ENCODE results near the gene RAB37. TPM values are rescaled to one million over a fixed set of nuclear protein-coding genes. Genes with fewer than 3 reads are reported as not detected.

Gene RAB37
- total and polyA plus RNA-seq, 8 donors = 2.0 to 42.9 (median 5.3) TPM; not detected in 3

DNA sequence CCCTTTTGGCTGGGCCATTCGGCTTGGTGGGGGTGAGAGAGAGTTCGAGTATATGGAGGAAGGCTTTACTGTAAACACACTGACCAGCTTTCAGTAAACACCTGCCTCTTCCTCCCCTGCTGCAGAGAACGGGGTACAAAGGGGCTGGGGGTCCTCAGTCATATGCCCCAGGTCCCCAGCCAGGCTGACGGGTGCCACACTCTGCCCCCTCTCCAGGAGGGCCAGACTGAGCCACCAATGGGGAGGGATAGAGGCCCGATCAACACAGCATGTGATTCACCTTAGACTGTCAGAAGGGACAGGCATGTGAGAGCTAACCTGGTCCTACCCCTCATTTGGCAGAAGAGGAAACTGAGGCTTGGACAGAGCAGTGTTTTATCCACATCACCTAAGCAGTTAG, 24.4 kb downstream of the RAB37 start:
- 56 to 70% (median 60%) methylated on average over 4 to 5 of the region's 5 CpGs for WGBS, 5 donors
- TF ChIP-seq, protein P1, sequence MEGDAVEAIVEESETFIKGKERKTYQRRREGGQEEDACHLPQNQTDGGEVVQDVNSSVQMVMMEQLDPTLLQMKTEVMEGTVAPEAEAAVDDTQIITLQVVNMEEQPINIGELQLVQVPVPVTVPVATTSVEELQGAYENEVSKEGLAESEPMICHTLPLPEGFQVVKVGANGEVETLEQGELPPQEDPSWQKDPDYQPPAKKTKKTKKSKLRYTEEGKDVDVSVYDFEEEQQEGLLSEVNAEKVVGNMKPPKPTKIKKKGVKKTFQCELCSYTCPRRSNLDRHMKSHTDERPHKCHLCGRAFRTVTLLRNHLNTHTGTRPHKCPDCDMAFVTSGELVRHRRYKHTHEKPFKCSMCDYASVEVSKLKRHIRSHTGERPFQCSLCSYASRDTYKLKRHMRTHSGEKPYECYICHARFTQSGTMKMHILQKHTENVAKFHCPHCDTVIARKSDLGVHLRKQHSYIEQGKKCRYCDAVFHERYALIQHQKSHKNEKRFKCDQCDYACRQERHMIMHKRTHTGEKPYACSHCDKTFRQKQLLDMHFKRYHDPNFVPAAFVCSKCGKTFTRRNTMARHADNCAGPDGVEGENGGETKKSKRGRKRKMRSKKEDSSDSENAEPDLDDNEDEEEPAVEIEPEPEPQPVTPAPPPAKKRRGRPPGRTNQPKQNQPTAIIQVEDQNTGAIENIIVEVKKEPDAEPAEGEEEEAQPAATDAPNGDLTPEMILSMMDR (IDR thresholded peaks at IDR 0.05) = no peak
- TF ChIP-seq EP300 (IDR thresholded peaks at IDR 0.05) = no peak
- TF ChIP-seq POLR2AphosphoS5 (IDR thresholded peaks at IDR 0.05) = no peak
- TF ChIP-seq POLR2A (IDR thresholded peaks at IDR 0.05) = no peak
- peaks cover 62 to 86% (median 74%) of the 10 kb centered on the region in 4 donors for H3K4me1 ChIP-seq
- no peaks in the 10 kb centered on the region for H3K9me3 ChIP-seq
- H3K4me3 ChIP-seq = no peak overlapping the region
- no peaks in the 10 kb centered on the region for H3K27me3 ChIP-seq
- H3K36me3 ChIP-seq = peaks cover 0 to 19% (median 17%) of the 10 kb centered on the region in 4 donors
- peak overlapping the region in 4 of 5 donors; percentile 60 to 75 (median 72) for H3K27ac ChIP-seq
- intact Hi-C loops (cut with DNase I; ENCODE audit: low total_unique reads) = no loop called here
- no peak for DNase-seq

DNA sequence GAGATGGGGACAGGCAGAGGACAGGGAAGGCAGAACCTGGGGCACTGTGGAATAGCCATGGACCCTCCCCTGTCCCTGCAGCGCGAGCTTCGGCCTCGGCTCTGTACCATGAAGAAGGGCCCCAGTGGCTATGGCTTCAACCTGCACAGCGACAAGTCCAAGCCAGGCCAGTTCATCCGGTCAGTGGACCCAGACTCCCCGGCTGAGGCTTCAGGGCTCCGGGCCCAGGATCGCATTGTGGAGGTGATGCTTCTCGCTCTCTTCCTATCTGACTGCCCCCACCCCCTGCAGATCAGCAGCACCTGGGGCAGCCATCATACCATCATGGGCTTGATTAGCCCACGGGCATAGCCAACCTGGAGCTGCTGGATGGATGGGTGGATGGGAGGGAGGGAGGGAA, 24.9 kb downstream of the RAB37 start:
- Histone ChIP-seq H3K4me3 (no peak overlapping the region), H3K27ac (peak overlapping the region in 3 of 5 donors; percentile 1 to 75 (median 4)), H3K36me3 (peaks cover 0 to 21% (median 18%) of the 10 kb centered on the region in 4 donors), H3K4me1 (peaks cover 59 to 83% (median 71%) of the 10 kb centered on the region in 4 donors), H3K27me3 (no peaks in the 10 kb centered on the region), H3K9me3 (no peaks in the 10 kb centered on the region)
- 92 to 100% (median 96%) methylated on average over 7 to 11 of the region's 11 CpGs for WGBS, 5 donors
- TF ChIP-seq, protein P1 (IDR thresholded peaks at IDR 0.05) = no peak
- DNase-seq = no peak
- intact Hi-C loops (cut with DNase I; ENCODE audit: low total_unique reads) = no loop called here

DNA sequence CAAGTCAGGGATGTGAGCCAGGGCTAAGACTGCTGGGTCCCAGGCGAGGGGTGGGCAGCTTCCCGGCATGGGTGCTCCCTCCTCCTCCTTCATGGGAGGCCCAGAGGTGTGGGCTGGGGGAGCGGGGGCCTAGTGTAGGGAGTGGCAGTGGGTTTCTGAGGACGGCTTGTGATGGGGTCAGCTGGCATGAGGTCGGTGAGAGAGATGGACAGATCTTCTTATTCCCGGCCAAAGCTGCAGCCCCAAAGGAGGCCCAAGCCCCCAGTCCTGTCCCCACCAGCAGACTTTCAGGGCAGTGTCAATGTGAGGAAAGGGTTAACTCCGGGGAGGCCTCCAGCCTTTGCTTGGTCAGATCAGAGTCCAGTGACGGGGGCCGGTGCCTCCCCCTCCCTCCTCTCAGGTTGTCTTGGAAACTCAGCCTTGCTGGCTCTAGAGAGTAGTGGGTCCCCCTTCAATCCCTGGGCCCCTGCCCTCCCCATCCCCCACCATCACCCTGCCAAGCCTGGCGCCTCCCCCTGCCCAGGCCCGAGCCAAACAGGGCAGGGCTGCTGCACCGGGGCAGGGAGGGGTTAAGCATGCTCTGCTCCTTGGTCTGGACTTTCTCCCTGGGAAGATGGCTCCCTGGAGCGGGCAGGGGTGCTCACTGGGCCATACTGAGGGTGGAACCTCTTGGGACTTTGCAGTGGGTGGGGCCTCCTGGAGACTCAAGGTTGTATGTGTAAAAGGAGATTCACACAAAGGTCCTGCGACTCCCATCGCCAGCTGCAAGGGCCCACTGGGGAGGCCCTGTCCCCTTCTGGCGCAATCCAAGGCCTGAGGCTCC, 26.7 kb downstream of the RAB37 start:
- Histone ChIP-seq H3K4me1 (peaks cover 56 to 83% (median 66%) of the 10 kb centered on the region in 4 donors), H3K4me3 (no peak overlapping the region), H3K9me3 (no peaks in the 10 kb centered on the region), H3K27me3 (no peaks in the 10 kb centered on the region), H3K36me3 (peaks cover 0 to 30% (median 27%) of the 10 kb centered on the region in 4 donors), H3K27ac (no peak overlapping the region)
- intact Hi-C loops (cut with DNase I; ENCODE audit: low total_unique reads) = no loop called here
- WGBS, 5 donors = 54 to 66% (median 58%) methylated on average over 9 to 16 of the region's 16 CpGs
- peak in 1 of 2 donors; percentile 87 for DNase-seq
- TF ChIP-seq POLR2AphosphoS5 (IDR thresholded peaks at IDR 0.05) = no peak
- no peak for TF ChIP-seq POLR2A (IDR thresholded peaks at IDR 0.05)
- no peak for TF ChIP-seq EP300 (IDR thresholded peaks at IDR 0.05)
- TF ChIP-seq, protein P1 (IDR thresholded peaks at IDR 0.05) = no peak

DNA sequence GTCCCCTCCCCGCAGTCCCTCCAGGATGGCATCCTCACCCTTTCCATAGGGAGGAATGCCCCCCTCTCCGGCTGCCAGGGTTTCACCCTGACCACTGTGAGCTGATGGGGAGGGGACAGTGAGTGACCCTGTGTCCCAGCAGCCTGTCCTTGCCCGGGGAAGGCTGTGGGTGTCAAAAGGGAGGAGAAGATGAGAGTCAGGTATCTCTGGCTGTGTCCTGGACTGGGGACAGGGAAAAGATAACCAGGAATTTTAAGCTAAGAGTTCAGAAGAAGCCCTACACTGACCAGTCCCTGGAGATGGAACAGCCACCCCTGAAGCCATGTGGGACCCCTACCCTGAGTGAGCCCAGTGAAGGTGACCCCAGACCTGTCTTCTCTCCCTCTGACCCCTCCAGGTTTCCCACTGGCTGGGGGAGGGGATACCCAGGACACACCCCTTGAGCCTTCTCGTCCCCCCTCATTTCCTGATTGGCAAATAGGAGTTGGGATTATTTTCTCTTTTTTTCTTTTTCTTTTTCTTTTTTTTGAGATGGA, 27.8 kb downstream of the RAB37 start:
- TF ChIP-seq POLR2AphosphoS5 (IDR thresholded peaks at IDR 0.05) = no peak
- TF ChIP-seq EP300 (IDR thresholded peaks at IDR 0.05) = no peak
- no peak for TF ChIP-seq POLR2A (IDR thresholded peaks at IDR 0.05)
- TF ChIP-seq, protein P1 (IDR thresholded peaks at IDR 0.05) = no peak
- Histone ChIP-seq H3K4me1 (peaks cover 55 to 76% (median 66%) of the 10 kb centered on the region in 4 donors), H3K27ac (no peak overlapping the region), H3K9me3 (no peaks in the 10 kb centered on the region), H3K36me3 (peaks cover 0 to 39% (median 38%) of the 10 kb centered on the region in 4 donors), H3K4me3 (no peak overlapping the region), H3K27me3 (no peaks in the 10 kb centered on the region)
- intact Hi-C loops (cut with DNase I; ENCODE audit: low total_unique reads) = no loop called here
- 83 to 90% (median 87%) methylated on average over 4 of the region's 4 CpGs for WGBS, 5 donors
- DNase-seq = no peak
